NCI-H345 treated with DMSO at 0.1 percent for 48 hours (cell line): Measurements from ENCODE around the gene SRPRB.

Experiments
- DNase-seq: peaks from one replicate; lab custom pipeline; 2025; ENCODE audit not compliant: unreplicated experiment; lab: John Stamatoyannopoulos, UW

Gene SRPRB

GRCh38 chr3:133825969-133826727 lies 20.5 kb downstream of the SRPRB start:
- DNase-seq: no peak

- DNase-seq: no peak
Observed at GRCh38 chr3:133827136-133827535, 21.5 kb downstream of the SRPRB start.

- DNase-seq: no peak
Observed at GRCh38 chr3:133827684-133828083, 22.1 kb downstream of the SRPRB start.

- no peak for DNase-seq
Observed at GRCh38 chr3:133828576-133829309, 23.1 kb downstream of the SRPRB start.

- DNase-seq: no peak
Observed at GRCh38 chr3:133829310-133829707, 23.7 kb downstream of the SRPRB start.

- no peak for DNase-seq
Observed at GRCh38 chr3:133830071-133830470, 24.5 kb downstream of the SRPRB start.

- no peak for DNase-seq
Observed at GRCh38 chr3:133831966-133832801, 26.6 kb downstream of the SRPRB start.

GRCh38 chr3:133832802-133833144 lies 27.2 kb downstream of the SRPRB start:
- no peak for DNase-seq

GRCh38 chr3:133833267-133833666 lies 27.7 kb downstream of the SRPRB start:
- DNase-seq: no peak

- DNase-seq: no peak
Observed at GRCh38 chr3:133833880-133834620, 28.4 kb downstream of the SRPRB start.

GRCh38 chr3:133834621-133835417 lies 29.2 kb downstream of the SRPRB start:
- no peak for DNase-seq

- DNase-seq: no peak
Observed at GRCh38 chr3:133835418-133835743, 29.8 kb downstream of the SRPRB start.

GRCh38 chr3:133835961-133836360 lies 30.3 kb downstream of the SRPRB start:
- no peak for DNase-seq

GRCh38 chr3:133836497-133837158 lies 31.0 kb downstream of the SRPRB start:
- DNase-seq: no peak

GRCh38 chr3:133837487-133838295 lies 32.1 kb downstream of the SRPRB start:
- DNase-seq: no peak

GRCh38 chr3:133838296-133838789 lies 32.7 kb downstream of the SRPRB start:
- DNase-seq: no peak

GRCh38 chr3:133838916-133839800 lies 33.5 kb downstream of the SRPRB start:
- DNase-seq: no peak
